ENCODE measurements around the gene CMYA5.

CMYA5 gene

GRCh38 chr5:79736528-79737514 lies 47.2 kb downstream of the CMYA5 start:
- DNase-seq (ENCODE audit: insufficient read length) (no peak), FAIRE-seq (no peak)
- TF ChIP-seq POLR2AphosphoS5 (IDR thresholded peaks at IDR 0.05; ENCODE audit: low read depth, low read length) (no peak), TAF1 (IDR thresholded peaks at IDR 0.05; ENCODE audit: borderline replicate concordance, low read depth, low read length) (no peak), POLR2A (IDR thresholded peaks at IDR 0.05; ENCODE audit: low read depth, low read length) (no peak)

- DNase-seq (ENCODE audit: insufficient read length): no peak
- no peak for FAIRE-seq
Measured at GRCh38 chr5:79738349-79738748, 48.7 kb downstream of the CMYA5 start.

GRCh38 chr5:79742549-79743136 lies 53.0 kb downstream of the CMYA5 start:
- TF ChIP-seq POLR2A (IDR thresholded peaks at IDR 0.05; ENCODE audit: low read depth, low read length) (no peak), POLR2AphosphoS5 (IDR thresholded peaks at IDR 0.05; ENCODE audit: low read depth, low read length) (no peak), TAF1 (IDR thresholded peaks at IDR 0.05; ENCODE audit: borderline replicate concordance, low read depth, low read length) (no peak)
- FAIRE-seq (no peak), DNase-seq (ENCODE audit: insufficient read length) (no peak)

More at GRCh38 chr5:79738349-79738748, 48.7 kb downstream of the CMYA5 start:
- TF ChIP-seq TAF1 (IDR thresholded peaks at IDR 0.05; ENCODE audit: borderline replicate concordance, low read depth, low read length) (no peak), POLR2AphosphoS5 (IDR thresholded peaks at IDR 0.05; ENCODE audit: low read depth, low read length) (no peak), POLR2A (IDR thresholded peaks at IDR 0.05; ENCODE audit: low read depth, low read length) (no peak)

DNA sequence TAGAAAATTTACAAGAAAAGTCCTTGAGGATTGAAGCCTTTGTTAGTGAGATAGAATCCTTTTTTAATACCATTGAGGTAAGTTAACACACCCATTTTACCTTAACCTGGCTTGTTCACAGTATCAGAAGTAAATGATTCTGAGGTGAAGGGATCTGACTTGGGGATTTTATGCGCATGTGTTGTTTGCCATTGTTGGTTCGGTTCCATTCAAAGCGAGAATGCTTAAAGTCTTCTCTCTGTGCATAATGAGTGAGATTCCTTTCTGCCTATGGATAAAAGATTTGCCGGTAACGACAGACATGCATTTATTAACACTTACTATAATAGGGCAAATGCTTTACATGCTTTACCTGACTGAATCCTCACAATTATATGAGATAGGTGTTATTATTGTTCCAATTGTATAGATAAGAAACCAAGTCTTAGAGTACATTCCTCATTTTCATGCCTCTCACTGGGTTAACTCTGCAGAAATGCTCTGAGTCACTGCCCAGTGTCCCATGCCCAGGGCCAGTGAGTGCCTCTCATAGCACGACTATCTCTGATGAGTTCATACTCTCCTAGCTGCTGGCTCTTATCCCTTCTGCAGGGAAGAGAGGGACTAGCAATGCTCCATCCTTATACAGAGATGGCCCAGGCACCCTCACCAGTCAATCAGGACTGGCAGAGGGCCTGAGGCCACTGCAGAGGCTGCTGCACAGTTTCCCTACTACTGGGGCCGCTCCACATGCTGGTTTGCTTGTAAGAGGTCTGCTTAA lies 54.4 kb downstream of the CMYA5 start:
- TF ChIP-seq POLR2AphosphoS5 (IDR thresholded peaks at IDR 0.05; ENCODE audit: low read depth, low read length) (no peak), TAF1 (IDR thresholded peaks at IDR 0.05; ENCODE audit: borderline replicate concordance, low read depth, low read length) (no peak), POLR2A (IDR thresholded peaks at IDR 0.05; ENCODE audit: low read depth, low read length) (no peak)
- FAIRE-seq (no peak), DNase-seq (ENCODE audit: insufficient read length) (no peak)

DNA sequence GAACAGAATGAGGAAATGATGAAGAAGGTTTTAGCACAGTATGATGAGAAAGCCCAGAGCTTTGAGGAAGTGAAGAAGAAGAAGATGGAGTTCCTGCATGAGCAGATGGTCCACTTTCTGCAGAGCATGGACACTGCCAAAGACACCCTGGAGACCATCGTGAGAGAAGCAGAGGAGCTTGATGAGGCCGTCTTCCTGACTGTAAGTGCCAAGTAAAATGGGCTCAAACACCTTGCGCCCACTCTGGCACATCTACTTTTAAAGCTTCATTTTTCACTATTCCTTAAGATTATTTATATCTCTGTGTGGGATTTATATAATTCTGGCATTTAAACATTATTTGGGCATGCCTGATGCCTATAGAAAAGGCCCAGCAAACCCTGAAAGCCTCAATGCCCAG lies 55.6 kb downstream of the CMYA5 start:
- no peak for TF ChIP-seq POLR2A (IDR thresholded peaks at IDR 0.05; ENCODE audit: low read depth, low read length)
- no peak for TF ChIP-seq POLR2AphosphoS5 (IDR thresholded peaks at IDR 0.05; ENCODE audit: low read depth, low read length)
- no peak for TF ChIP-seq TAF1 (IDR thresholded peaks at IDR 0.05; ENCODE audit: borderline replicate concordance, low read depth, low read length)
- DNase-seq (ENCODE audit: insufficient read length) (no peak), FAIRE-seq (no peak)

DNA sequence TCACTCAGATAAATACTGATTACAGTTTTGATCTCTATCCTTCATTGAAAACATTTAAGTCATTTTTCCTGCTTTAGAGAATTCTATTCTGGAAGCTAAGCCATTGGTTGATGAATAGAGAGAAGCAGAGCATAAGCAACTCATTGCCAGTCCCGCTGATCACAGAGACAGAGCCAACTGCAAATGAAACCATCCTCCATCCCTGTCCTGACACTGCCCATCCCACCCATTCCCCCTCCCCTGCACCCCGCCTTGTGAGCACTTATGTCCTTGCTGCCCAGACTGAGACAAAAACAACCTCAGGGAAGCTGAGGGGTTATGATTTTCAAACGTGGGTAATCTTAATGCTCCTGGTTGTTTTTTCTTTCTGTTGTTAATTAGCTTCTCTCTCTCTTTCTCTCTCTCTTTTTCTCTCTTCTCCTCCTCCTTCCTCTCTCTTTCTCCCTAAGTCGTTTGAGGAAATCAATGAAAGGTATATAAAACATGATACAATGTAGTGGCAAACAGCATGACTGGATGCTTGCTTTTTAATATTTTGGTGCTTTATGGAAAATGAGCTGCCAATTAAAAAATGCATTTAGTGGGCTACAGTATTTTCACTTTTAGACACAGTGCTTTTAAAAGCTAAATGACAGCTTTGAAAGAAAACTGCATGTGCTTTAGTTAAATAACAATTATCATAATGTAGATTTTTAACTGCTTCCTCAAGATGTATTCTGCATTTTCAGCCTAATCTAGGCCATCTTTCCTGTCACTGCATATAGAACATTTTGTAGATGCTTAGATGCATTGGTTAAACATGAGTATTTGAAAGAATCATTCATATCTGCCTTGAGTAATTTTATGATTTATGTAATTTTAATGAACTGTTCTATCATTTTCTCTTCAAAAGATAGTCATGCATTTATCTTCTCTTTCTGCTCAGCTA lies 57.3 kb downstream of the CMYA5 start:
- DNase-seq (ENCODE audit: insufficient read length): no peak
- TF ChIP-seq POLR2AphosphoS5 (IDR thresholded peaks at IDR 0.05; ENCODE audit: low read depth, low read length): no peak
- TF ChIP-seq TAF1 (IDR thresholded peaks at IDR 0.05; ENCODE audit: borderline replicate concordance, low read depth, low read length): no peak
- no peak for TF ChIP-seq POLR2A (IDR thresholded peaks at IDR 0.05; ENCODE audit: low read depth, low read length)
- no peak for FAIRE-seq

GRCh38 chr5:79750611-79751510 lies 61.2 kb downstream of the CMYA5 start:
- FAIRE-seq (no peak), DNase-seq (ENCODE audit: insufficient read length) (no peak)
- TF ChIP-seq POLR2A (IDR thresholded peaks at IDR 0.05; ENCODE audit: low read depth, low read length) (no peak), POLR2AphosphoS5 (IDR thresholded peaks at IDR 0.05; ENCODE audit: low read depth, low read length) (no peak), TAF1 (IDR thresholded peaks at IDR 0.05; ENCODE audit: borderline replicate concordance, low read depth, low read length) (no peak)

DNA sequence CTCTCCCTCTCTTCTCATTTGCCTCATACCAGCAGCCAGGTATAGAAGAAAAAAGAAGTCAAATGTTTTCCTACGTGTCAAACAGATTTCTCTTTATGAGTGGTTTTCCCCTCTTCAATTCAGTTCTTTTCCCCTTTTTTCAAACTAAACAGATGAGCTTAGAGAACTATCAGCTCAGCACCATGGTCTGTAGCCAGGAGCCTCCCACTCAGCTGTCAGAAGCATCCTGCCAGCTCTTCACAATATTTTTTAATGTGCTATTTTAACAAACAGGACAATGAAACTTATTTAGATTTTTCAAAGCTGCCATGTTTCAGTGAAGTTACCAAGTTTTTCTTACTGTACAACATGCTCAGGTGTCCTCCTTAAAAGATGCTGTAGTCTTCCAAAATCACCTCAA lies 63.5 kb downstream of the CMYA5 start:
- TF ChIP-seq POLR2AphosphoS5 (IDR thresholded peaks at IDR 0.05; ENCODE audit: low read depth, low read length) (no peak), TAF1 (IDR thresholded peaks at IDR 0.05; ENCODE audit: borderline replicate concordance, low read depth, low read length) (no peak), POLR2A (IDR thresholded peaks at IDR 0.05; ENCODE audit: low read depth, low read length) (no peak)
- DNase-seq (ENCODE audit: insufficient read length) (no peak), FAIRE-seq (no peak)

DNA sequence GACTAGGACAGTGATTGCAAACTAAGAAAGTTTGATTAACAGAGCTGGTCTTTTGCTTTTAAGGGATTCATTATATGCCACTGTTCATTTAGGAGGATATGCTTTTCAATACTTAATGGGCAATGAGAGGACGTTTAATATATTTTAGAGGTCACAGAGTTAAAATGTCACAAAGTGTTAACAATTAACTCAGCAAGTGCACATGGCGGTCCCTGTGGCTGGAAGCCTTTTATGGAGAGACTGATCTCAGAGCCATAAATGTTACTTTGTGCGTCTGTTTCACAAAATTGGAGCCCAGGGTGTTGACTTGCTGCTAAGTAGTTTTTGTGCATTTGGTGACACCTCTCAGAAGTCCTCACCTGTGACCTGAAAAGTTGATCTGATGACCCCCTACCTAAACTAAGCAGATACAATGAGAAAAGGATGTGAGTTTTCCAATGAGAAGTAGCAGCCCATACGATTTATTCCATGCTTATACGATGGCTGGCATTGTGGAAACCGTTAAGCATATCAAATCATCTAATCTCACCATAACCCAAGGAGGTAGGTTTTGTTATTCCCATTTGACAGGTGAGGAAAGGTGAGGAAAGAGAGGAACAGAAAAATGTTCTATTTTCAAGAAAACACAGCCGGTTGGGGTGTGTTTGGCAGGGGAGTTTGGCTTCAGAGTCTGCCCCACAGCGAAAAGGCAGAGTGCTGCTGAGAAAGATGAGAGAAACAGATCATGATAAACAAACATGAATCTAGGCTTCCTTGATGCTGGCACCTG lies 64.4 kb downstream of the CMYA5 start:
- FAIRE-seq (no peak), DNase-seq (ENCODE audit: insufficient read length) (no peak)
- TF ChIP-seq POLR2AphosphoS5 (IDR thresholded peaks at IDR 0.05; ENCODE audit: low read depth, low read length) (no peak), POLR2A (IDR thresholded peaks at IDR 0.05; ENCODE audit: low read depth, low read length) (no peak), TAF1 (IDR thresholded peaks at IDR 0.05; ENCODE audit: borderline replicate concordance, low read depth, low read length) (no peak)
